GM19452 (cell line): Measurements from ENCODE around the gene ITPR2.

Experiments
- ATAC-seq: cut with Tn5 transposase; IDR thresholded peaks from one replicate; pipeline ENCODE4 v1.9.1; 2021; ENCODE audit not compliant: unreplicated experiment

ITPR2 gene

DNA sequence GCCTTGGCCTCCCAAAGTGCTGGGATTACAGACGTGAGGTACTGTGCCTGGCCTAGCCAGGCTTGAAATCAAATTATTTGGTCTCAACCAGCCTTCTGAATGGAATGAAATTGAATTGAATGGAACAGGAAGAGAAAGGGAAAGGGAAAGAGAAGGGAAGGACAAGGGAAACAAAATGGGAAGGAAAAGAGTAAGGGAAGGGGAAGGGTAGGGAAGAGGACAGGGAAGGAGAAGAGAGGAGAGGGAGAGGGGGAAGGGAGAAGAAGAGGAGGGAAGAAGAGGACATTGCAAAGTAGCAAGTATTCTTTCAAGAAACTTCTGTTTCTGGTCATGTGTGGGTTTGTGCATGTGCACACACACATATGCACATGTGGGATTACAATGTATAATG lies 97.8 kb downstream of the ITPR2 start:
- no peak for ATAC-seq

DNA sequence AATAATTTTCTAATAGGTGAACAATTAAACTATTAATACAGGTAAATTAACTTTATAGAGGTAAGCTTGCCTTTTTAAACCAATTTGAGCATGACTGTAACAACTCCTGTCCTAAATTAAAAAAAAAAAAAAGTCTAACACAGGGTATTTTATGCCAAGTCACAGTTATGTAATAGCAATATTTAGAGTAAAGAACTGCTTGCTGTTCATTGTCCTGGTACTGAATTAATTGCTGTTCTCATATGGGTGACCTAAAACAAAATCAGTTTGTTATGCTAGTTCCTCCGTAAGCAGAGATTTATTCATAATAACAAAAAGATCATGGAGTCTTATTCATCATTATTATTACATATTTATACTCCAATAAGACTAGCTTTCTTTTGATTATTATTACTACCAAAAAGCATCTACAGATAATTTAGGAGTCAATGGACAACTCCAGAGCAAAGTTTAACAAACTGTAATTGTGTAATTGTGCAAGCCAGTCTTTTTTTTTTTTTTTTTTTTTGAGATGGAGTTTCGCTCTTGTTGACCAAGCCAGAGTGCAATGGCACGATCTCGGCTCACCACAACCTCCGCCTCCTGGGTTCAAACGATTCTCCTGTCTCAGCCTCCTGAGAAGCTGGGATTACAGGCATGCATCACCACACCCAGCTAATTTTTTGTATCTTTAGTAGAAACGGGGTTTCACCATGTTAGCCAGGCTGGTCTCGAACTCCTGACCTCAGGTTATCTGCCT lies 98.3 kb downstream of the ITPR2 start:
- no peak for ATAC-seq

GRCh38 chr12:26732005-26732908 lies 100.7 kb downstream of the ITPR2 start:
- peak; percentile 72 for ATAC-seq

- no peak for ATAC-seq
These were observed 102.3 kb downstream of the ITPR2 start for GRCh38 chr12:26730481-26731350.

DNA sequence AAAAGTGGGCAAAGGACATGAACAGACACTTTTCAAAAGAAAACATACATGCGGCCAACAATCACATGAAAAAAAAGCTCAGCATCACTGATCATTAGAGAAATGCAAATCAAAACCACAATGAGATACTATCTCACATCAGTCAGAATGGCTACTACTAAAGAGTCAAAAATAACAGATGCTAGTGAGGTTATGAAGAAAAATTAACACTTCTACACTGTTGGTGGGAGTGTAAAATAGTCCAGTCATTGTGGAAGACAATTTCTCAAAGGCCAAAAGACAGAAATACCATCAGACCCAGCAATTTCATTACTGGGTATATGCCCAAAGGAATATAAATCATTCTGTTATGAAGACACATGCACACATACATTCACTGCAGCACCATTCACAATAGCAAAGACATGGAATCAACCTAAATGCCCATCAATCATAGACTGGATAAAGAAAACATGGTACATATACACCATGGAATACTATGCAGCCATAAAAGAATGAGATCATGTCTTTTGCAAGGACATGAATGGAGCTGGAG lies 103.8 kb downstream of the ITPR2 start:
- ATAC-seq: peak; percentile 43

- peak; percentile 42 for ATAC-seq
These were observed 104.6 kb downstream of the ITPR2 start for GRCh38 chr12:26728205-26729050.

DNA sequence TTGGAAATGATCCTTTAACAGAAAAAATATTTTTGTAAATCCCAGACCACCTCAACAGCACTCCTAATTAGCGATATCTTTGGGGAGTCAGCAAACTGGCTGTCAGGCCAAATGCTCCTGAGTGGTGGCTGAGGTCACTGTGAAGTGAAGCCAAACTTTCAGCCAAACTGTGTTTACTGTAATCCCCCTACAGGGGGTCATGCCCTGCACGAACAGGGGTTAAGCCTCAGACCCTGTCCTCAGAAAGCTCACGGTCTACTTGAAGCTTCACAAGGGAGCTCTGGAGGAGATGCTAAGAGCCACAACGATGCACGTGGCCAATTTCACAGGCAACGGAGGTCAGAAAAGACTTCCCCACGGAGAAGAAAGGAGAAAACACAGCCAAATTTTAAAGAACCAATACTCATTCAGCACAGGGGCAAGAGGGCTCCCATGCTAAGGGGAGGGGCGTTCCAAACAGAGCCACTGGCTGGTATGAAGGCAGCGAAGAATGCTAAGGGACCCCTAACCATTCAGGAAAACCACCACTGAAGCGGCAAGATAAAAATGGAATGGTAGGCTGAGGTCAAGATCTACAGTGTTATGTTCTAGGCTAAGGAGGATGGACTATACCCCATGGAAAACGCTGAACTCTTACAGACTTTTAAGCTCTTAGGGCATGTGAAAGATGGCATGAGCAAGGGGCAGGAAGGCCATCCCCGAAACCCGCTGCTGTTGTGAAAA lies 105.4 kb downstream of the ITPR2 start:
- ATAC-seq: no peak

GRCh38 chr12:26726956-26727355 lies 106.0 kb downstream of the ITPR2 start:
- ATAC-seq: no peak

DNA sequence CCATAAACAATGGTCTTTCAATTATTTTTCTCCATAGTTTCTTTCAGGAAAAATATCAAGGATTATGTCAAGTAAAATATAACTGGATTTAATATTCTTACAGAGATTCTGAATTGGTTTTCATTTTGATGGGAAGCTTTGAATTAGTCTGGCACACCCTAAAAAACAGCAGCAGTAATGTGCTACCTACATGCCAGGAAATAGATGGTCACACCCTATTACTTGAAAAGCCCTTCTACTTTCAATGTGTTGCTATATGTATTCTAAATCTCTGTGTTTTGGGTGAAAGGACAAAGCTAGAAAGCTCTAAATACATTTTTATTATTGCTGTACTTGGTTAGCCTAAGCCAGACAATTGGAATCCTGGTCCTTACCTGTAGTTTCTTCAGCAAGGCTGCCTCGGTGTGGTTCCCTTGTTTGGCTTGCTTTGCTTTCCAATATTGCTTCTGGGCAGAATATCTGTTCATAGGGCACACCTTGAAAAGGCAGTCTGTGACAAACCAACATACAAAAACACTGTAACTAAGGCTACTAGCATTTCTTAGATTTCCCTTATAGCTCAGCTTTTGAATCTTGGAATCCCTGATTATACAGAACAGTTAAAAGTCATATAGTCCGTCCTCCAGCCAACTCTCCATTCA lies 107.6 kb downstream of the ITPR2 start:
- ATAC-seq: no peak

DNA sequence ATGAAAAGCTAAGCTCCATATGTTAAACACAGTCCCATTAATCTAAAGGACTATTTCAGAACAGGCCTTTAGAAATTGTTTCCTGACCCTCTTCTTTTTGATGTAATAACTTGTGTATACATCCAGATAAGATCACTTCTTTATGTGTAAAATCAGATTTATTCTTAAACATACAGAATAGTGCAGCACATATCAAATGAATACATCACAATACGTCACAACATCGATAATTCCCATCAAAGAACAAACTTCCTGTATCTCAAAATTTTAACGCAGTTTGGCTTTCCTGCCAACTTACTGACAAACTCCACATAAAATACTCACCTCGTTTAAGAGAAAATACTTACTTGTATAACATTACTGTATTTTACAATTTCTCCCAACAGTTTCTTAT lies 108.7 kb downstream of the ITPR2 start:
- ATAC-seq: no peak

DNA sequence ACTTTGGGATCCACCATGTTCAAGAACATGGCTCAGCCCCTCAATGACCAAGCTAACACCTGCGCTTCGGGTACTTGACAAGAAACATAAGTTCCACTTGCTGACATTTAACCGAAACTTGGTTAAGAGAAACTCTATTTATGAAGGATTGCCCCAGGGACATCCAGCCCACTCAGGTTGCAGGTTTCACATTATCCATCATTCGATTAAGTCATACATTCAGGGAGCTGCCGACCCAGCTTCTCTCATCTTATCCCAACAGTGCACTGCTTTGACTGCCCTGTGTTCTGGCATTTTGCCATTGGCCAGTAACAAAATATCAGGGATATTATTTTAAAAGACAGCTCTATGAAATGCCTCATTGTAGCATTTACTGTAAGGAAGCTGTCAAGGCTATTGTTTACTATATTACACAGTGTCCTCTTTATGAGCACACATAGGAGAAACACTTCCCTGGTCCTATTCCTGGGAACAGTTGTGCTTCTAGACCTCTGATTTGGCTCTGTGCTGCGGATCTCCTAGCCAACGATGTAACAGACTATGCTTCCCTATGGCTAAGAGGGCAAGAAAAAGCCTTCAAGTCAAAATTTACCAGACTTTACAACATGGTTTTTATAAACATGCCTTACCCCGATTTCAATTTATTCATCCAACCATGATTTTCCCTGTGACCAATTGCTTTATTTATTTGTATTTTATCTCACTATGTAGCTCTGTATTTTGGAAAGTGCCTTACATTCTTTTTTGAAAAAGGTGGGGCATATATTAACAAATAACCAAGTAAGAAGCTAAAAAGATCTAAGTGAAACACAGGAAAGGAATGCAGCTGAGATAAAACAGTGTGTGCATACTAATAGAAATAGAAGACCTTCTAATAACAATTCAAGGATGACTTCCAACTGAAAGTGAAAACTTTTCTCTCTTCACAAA lies 109.3 kb downstream of the ITPR2 start:
- no peak for ATAC-seq

GRCh38 chr12:26721800-26722199 lies 111.2 kb downstream of the ITPR2 start:
- no peak for ATAC-seq

GRCh38 chr12:26719852-26720251 lies 113.1 kb downstream of the ITPR2 start:
- ATAC-seq: no peak

- no peak for ATAC-seq
These were observed 115.2 kb downstream of the ITPR2 start for GRCh38 chr12:26717757-26718156.

DNA sequence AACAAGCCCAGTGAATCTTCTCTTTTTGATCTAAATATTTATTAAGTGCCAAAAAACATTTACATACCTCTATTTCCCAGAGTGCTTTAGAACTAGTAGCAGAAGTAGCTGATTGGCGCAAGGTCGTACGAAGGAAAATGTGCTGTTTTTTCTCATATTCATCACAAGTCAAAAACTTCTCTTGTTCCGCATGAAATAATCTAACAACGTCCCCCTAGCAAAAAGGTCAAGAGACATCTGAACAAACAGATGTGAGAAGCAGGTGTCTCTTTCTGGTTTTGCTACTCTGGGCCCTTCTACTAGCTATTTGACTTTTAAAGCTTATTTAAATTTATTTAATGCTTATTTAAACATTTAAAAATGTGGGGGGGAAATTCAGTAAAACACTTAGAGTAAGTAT lies 117.8 kb downstream of the ITPR2 start:
- no peak for ATAC-seq

GRCh38 chr12:26713885-26714383 lies 119.1 kb downstream of the ITPR2 start:
- ATAC-seq: peak; percentile 72

GRCh38 chr12:26712892-26713291 lies 120.1 kb downstream of the ITPR2 start:
- ATAC-seq: no peak

DNA sequence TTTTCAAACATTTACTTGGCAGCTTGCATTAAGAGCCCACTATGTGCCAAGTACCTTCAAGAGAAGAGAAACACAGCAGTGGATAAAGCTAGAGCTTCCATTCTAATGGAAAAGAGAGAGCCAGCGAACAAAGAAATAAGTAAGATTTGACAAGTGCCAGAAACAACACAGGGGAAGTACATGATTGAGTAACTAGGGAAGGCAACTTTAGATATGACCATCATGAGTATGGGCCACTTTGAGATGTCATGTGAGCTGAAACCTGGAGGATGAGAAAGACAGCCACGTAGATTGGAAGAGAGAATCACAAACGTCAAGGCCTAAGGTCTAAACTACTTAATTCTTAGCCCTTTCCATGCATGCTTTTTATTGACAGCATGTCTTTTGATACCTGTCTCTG lies 121.4 kb downstream of the ITPR2 start:
- ATAC-seq: no peak
